IMR-90 (cell line): ENCODE data around the gene QKI. TPM values are rescaled to one million over a fixed set of nuclear protein-coding genes. Genes with fewer than 3 reads are reported as not detected.

Source experiments
- ATAC-seq: fragments of 200-7000 bp; cut with Tn5 transposase; 2 replicates; pipeline ENCODE4 v1.9.1; 2020; ENCODE audit warnings: low read depth, mild to moderate bottlenecking, moderate library complexity
- BruUV-seq: library from RNA; stranded (reverse); fragments of 400-500 nt; replicated peaks from 2 replicates; lab custom pipeline; 2021; lab: Mats Ljungman, UMichigan
- CTCF ChIA-PET: fragments of 300-600 bp; formaldehyde crosslinking; extraction: SDS; loops from one replicate; lab custom pipeline; 2021; ENCODE audit warnings: antibody characterized with exemption; lab: Yijun Ruan, JAX
- POLR2A ChIA-PET: fragments of 300-600 bp; sonication (Branson Sonifier 250); formaldehyde crosslinking; loops from one replicate; lab custom pipeline; 2022; ENCODE audit warnings: antibody characterized with exemption; ENCODE audit not compliant: unreplicated experiment; lab: Charles Lee
- DNase-seq: peaks from one replicate; pipeline ENCODE4 v3.0.0; 2013
- H2AFZ ChIP-seq: replicated peaks from 2 replicates; pipeline ENCODE3; 2013; ENCODE audit warnings: low read length, mild to moderate bottlenecking; ENCODE audit not compliant: poor library complexity
- H2AK5ac ChIP-seq: 2 replicates; pipeline ENCODE4 v1.6.1; 2013; ENCODE audit warnings: low read depth, low read length, inconsistent platforms
- H2AK9ac ChIP-seq: replicated peaks from 2 replicates; pipeline ENCODE3; 2013; ENCODE audit warnings: mild to moderate bottlenecking, low read depth, low read length, moderate library complexity; ENCODE audit not compliant: poor library complexity
- H2BK120ac ChIP-seq: 2 replicates; pipeline ENCODE4 v1.6.1; 2013; ENCODE audit warnings: low read depth, low read length, inconsistent platforms
- H2BK15ac ChIP-seq: 3 replicates; pipeline ENCODE4 v1.6.1; 2013; ENCODE audit warnings: low read depth, low read length, inconsistent platforms
- H2BK20ac ChIP-seq: 2 replicates; pipeline ENCODE4 v1.6.1; 2013; ENCODE audit warnings: low read depth, mild to moderate bottlenecking, inconsistent platforms, low read length, moderate library complexity
- H2BK5ac ChIP-seq: 2 replicates; pipeline ENCODE4 v1.6.1; 2013; ENCODE audit warnings: mild to moderate bottlenecking, low read depth, low read length, inconsistent platforms; ENCODE audit not compliant: poor library complexity, severe bottlenecking
- H3K14ac ChIP-seq: replicated peaks from 2 replicates; pipeline ENCODE4 v1.6.1; 2013; ENCODE audit warnings: low read depth, low read length, inconsistent platforms
- H3K18ac ChIP-seq: 2 replicates; pipeline ENCODE4 v1.6.1; 2013; ENCODE audit warnings: low read depth, low read length, control low read depth
- H3K23ac ChIP-seq: 2 replicates; pipeline ENCODE4 v1.6.1; 2013; ENCODE audit warnings: low read depth, low read length, inconsistent platforms
- H3K27ac ChIP-seq: 2 replicates; pipeline ENCODE4 v1.5.1; 2013; ENCODE audit warnings: mild to moderate bottlenecking, control low read depth, low read length; ENCODE audit not compliant: insufficient read depth
- H3K27me3 ChIP-seq: 2 replicates; pipeline ENCODE4 v1.6.1; 2013; ENCODE audit warnings: low read length; ENCODE audit not compliant: control insufficient read depth, insufficient read depth
- H3K36me3 ChIP-seq: 2 replicates; pipeline ENCODE4 v1.6.1; 2013; ENCODE audit warnings: low read length, mixed read lengths; ENCODE audit not compliant: control insufficient read depth, insufficient read depth
- H3K4ac ChIP-seq: 2 replicates; pipeline ENCODE4 v1.6.1; 2013; ENCODE audit warnings: low read depth, low read length, inconsistent platforms
- H3K4me1 ChIP-seq: 2 replicates; pipeline ENCODE4 v1.6.1; 2013; ENCODE audit warnings: low read length, mixed read lengths; ENCODE audit not compliant: control insufficient read depth, insufficient read depth
- H3K4me2 ChIP-seq: 2 replicates; pipeline ENCODE4 v1.6.1; 2013; ENCODE audit warnings: low read depth, mild to moderate bottlenecking, control low read depth, low read length, moderate library complexity
- H3K4me3 ChIP-seq: 2 replicates; pipeline ENCODE4 v1.5.1; 2013; ENCODE audit warnings: low read depth, mild to moderate bottlenecking, control low read depth, low read length, moderate library complexity; ENCODE audit not compliant: insufficient read depth
- H3K56ac ChIP-seq: 2 replicates; pipeline ENCODE4 v1.6.1; 2013; ENCODE audit warnings: low read length, inconsistent platforms; ENCODE audit not compliant: insufficient read depth; ENCODE audit errors: extremely low read depth
- H3K79me1 ChIP-seq, 2 experiments: 2 replicates each; pipeline ENCODE4 v1.6.1; 2013; ENCODE audit warnings: low read length in 2 of 2, inconsistent platforms in 1 of 2, low read depth in 1 of 2
- H3K9ac ChIP-seq: 2 replicates; pipeline ENCODE4 v1.6.1; 2013; ENCODE audit warnings: low read depth, low read length, control low read depth
- H3K9me1 ChIP-seq: 2 replicates; pipeline ENCODE4 v1.6.1; 2013; ENCODE audit warnings: low read length, inconsistent platforms; ENCODE audit not compliant: insufficient read depth
- H3K9me3 ChIP-seq: 2 replicates; pipeline ENCODE4 v1.6.1; 2013; ENCODE audit warnings: low read length; ENCODE audit not compliant: control insufficient read depth, insufficient read depth
- H4K20me1 ChIP-seq: 2 replicates; pipeline ENCODE4 v1.6.1; 2013; ENCODE audit warnings: low read length, inconsistent platforms; ENCODE audit not compliant: insufficient read depth
- H4K5ac ChIP-seq: 2 replicates; pipeline ENCODE4 v1.6.1; 2013; ENCODE audit warnings: mild to moderate bottlenecking, low read depth, low read length, control low read depth
- H4K8ac ChIP-seq, 2 experiments: 2 replicates each; pipeline ENCODE4 v1.6.1; 2013; ENCODE audit warnings: low read depth in 2 of 2, low read length in 2 of 2, control low read depth in 1 of 2, inconsistent platforms in 1 of 2
- H4K91ac ChIP-seq: 2 replicates; pipeline ENCODE4 v1.6.1; 2013; ENCODE audit warnings: low read depth, low read length, inconsistent platforms; ENCODE audit not compliant: insufficient read depth
- CEBPB ChIP-seq: IDR thresholded peaks from 2 replicates; pipeline ENCODE4 v1.6.1; 2012; ENCODE audit warnings: low read depth, low read length, improper control_type of control experiment
- WGBS, 2 experiments: methylation state at CpG; one replicate each; pipeline versions ENCODE4 v1.1.5 to v1.1.7; 2013; ENCODE audit warnings: missing lambda C conversion rate in 2 of 2; ENCODE audit not compliant: insufficient read length in 1 of 2; ENCODE audit errors: extremely low coverage in 2 of 2; 5-methylcytosine and 5-hydroxymethylcytosine counted together
- dilution Hi-C: fragments of 300-500 bp; cut with HindIII; formaldehyde crosslinking; loops from one replicate; pipeline ENCODE4 v1.14.3; 2018; ENCODE audit warnings: low sequenced_read_pairs; ENCODE audit not compliant: unreplicated experiment
- in situ Hi-C: fragments of 300-500 bp; cut with MboI; formaldehyde crosslinking; loops from 3 replicates; pipeline ENCODE4 v1.14.3; 2019; ENCODE audit warnings: low sequenced_read_pairs, inconsistent platforms, mixed read lengths
- intact Hi-C: fragments of 100-400 bp; cut with micrococcal nuclease; formaldehyde crosslinking; loops from 2 replicates; pipeline ENCODE4 v1.10.0; 2022
- polyA plus RNA-seq, 3 experiments: library from polyadenylated mRNA; depleted of rRNA; stranded (reverse); fragments of >200 nt; gene quantifications; 2 replicates each; pipeline ENCODE4 v1.2.3, GENCODE V29; 2012; ENCODE audit warnings: low replicate concordance in 1 of 3
- total RNA-seq: library from RNA; depleted of rRNA; stranded (reverse); fragments of >200 nt; gene quantifications from 2 replicates; pipeline ENCODE4 v1.2.3, GENCODE V29; 2012

The QKI gene
- total and polyA plus RNA-seq, 2 of the 4 experiments (the other 2 are of a cell fraction), result 112 to 232 TPM

DNA sequence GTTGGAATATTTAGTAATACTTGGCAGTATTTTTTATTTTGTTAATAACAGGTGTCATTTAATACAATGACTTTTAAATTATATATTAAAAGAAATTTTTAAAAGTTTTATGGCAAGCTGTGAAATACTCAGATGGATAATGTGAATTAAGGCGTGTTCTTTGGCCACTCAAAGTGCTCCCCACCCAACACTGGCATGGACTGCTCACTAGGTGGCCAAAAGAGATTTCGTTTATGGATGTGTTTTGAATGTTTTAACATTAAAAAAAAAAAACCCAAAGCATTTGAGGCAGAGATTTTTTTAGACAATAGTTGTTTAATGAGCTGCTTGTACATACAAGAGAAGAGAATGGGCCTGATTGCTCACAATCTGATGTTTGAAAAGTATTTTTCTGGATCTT, 86.5 kb downstream of the QKI start:
- H3K4me2 ChIP-seq, result no peak overlapping the region
- H2AK5ac ChIP-seq, result no peak overlapping the region
- intact Hi-C loops (no loop called here), dilution Hi-C loops (no loop called here), in situ Hi-C loops (no loop called here)
- WGBS, 2 experiments, result no CpG with 5 or more reads among the region's 2 CpGs
- H3K4me1 ChIP-seq, result no peaks in the 10 kb centered on the region
- TF ChIP-seq CEBPB, result no peak
- H3K79me1 ChIP-seq, result peaks cover 15 to 47% of the 10 kb centered on the region in 2 experiments
- H2BK5ac ChIP-seq, result no peak overlapping the region
- H3K56ac ChIP-seq, result no peak overlapping the region
- DNase-seq (no peak), ATAC-seq (no peak)
- H3K18ac ChIP-seq, result no peak overlapping the region
- H3K9me1 ChIP-seq, result no peaks in the 10 kb centered on the region
- H4K8ac ChIP-seq, result no peak overlapping the region
- H4K91ac ChIP-seq, result no peak overlapping the region
- H3K14ac ChIP-seq, result no peak overlapping the region
- ChIA-PET CTCF (interaction anchor here (0.6 to 0.7 kb wide), 3 partner anchors 14 to 153 kb away, joined by 3 to 4 read pairs (median 3); no protein-coding TSS in a partner anchor), POLR2A (no interaction called here)
- no peak overlapping the region for H4K5ac ChIP-seq
- no peak overlapping the region for H2BK15ac ChIP-seq
- no peak overlapping the region for H3K27ac ChIP-seq
- H3K23ac ChIP-seq, result no peak overlapping the region
- no peak overlapping the region for H2BK120ac ChIP-seq
- no TSS peak for BruUV-seq
- no peak overlapping the region for H3K4ac ChIP-seq
- H2BK20ac ChIP-seq, result no peak overlapping the region
- H3K9me3 ChIP-seq, result peaks cover 7% of the 10 kb centered on the region; the same call in 1 of the 2 replicates
- H3K36me3 ChIP-seq, result peaks cover 3% of the 10 kb centered on the region
- no peak overlapping the region for H2AFZ ChIP-seq
- H4K20me1 ChIP-seq, result peaks cover 50% of the 10 kb centered on the region
- H3K4me3 ChIP-seq, result no peak overlapping the region
- no peak overlapping the region for H2AK9ac ChIP-seq
- no peak overlapping the region for H3K9ac ChIP-seq
- H3K27me3 ChIP-seq, result no peaks in the 10 kb centered on the region
